HG02970 (cell line): ENCODE data around the gene PHF2.

Source experiments
- ATAC-seq: cut with Tn5 transposase; IDR thresholded peaks from one replicate; pipeline ENCODE4 v1.9.1; 2021; ENCODE audit warnings: mild to moderate bottlenecking, moderate library complexity, moderate number of reproducible peaks; ENCODE audit not compliant: unreplicated experiment, low FRiP score

Gene PHF2

DNA sequence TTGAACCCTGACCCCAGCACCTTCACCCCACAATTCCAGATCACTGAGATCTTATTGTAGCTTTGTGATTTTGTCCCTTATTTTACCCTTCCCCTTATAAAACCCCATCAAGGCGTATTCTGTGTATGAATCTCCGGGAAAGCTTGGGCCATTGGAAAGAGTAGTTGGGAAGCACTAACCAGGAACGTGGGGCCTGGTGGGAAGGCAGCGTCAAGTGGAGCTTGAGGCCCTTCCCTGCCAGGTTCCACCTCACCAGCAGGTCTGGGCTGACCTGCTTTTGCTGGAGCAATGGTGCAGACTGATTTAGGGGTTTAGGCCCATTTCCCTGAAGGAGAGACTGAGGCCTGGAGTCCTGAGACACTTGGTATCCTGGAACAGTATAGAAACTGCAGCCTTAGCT lies 9.3 kb downstream of the PHF2 start:
- ATAC-seq, result no peak

DNA sequence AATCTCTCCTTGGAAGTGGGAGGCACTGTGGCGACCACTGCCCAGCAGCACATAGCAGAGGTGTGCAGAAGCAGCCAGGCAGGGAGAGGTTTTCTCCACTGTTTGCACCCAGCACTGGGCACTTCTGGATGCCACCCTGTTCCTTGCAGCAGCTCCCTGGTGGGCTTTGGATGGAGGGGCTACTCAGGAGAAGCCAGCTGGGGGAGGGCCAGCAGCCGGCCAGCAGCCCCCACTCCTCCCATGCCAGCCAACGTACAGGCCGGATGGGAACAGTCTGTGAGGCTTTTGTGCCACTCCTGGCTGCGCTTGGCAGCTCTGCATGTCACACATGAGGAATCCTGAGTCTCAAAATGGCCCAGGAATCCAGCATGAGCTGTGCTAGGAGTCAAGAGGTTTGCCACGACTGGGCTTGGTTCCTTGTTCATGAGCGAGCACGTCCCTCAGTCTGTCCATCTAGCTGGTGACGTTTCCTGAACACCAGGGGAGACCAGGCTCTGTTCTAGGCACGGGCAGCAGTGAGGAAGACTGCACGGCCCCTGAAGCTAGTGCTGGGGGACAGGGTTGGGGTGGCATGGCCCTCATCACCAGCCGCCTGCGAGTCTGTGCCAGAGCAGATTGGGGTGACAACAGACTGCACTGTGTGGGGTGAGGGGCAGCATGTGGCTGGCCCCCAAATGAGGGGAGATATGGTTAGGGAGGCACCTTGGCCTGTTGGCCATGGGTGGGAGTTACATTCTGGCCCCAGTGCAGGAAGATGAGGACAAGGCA lies 10.1 kb downstream of the PHF2 start:
- no peak for ATAC-seq

DNA sequence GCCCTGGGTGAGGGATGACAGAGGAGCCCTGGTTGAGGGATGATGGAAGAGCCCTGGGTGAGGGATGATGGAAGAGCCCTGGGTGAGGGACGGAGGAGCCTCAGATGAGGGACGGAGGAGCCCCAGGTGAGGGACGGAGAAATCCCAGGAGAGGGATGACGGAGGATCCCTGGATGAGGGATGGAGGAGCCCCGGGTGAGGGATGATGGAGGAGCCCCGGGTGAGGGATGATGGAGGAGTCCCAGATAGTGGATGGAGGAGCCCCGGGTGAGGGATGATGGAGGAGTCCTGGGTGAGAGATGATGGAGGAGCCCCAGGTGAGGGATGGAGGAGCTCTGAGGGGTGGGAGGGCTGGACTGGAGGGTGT lies 10.9 kb downstream of the PHF2 start:
- ATAC-seq, result no peak

DNA sequence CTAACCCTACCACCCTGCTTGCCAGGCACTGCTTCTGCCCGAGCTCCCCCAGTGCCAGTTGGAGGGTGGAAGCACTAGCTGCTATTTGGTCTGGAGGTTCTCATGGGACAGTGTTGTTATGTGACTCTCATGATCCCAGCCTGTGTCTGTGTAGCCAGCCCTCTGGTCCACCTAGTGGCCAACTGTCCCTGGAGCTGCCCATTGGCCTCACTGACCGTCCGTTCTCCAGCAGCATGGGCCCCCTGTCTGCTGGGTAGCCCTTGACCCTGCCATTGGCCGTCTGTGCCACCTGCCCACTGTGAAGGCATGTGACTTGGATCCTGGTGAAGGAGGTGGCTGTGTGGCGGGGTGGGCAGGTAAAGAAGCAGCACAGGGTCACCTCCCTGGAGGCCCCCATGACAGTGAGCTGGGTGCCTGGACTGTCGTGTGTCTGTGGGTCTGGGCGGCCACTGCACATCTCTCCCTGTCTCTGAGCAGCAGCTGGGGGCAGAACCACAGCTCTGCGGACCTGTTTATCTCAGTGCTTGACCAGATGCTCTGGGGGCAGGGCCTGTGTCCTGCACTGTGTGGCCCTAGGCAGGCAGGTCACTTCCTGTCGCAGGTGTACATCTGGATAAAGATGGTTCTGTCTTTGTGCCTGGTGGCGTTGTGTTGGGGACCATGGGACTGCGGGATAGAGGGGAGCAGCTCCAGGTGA lies 11.4 kb downstream of the PHF2 start:
- no peak for ATAC-seq

DNA sequence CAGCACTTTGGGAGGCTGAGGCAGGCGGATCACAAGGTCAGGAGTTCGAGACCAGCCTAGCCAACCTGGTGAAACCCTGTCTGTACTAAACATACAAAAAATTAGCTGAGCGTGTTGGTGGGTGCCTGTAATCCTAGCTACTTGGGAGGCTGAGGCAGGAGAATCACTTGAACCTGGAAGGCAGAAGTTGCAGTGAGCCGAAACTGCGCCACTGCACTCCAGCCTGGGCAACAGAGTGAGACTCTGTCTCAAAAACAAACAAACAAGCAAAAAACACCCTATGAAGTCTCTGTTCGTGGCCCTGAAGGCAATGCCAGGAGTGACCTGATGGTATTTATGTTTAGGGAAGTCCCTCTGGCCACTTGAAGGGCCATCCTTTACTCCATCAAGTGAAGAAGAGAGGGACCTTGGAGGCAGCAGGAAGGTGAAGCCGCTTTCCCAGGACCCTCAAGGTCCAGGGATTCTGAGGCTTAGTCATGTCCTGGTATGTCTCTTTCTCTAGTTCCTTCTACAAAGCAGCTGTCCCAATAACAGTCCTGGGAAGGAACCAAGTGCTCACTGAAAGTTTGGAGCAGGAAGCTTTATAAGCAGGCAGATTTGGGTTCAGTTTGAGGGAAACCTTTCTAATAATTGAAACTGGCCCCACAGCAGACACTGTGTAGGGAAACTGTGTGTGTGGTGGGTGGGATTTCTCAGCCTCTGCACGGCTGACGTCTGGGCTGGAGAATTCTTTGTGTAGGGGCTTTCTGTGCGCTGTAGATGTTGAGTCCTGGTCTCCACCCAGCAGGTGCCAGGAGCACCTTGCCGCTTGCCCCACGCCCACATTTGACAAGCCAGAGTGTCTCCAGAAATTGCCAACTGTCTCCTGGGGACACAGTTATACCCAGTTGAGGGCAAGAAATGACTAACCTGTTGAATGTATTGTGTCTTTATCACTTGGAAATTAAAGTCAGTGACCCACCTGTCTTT lies 12.5 kb downstream of the PHF2 start:
- no peak for ATAC-seq

DNA sequence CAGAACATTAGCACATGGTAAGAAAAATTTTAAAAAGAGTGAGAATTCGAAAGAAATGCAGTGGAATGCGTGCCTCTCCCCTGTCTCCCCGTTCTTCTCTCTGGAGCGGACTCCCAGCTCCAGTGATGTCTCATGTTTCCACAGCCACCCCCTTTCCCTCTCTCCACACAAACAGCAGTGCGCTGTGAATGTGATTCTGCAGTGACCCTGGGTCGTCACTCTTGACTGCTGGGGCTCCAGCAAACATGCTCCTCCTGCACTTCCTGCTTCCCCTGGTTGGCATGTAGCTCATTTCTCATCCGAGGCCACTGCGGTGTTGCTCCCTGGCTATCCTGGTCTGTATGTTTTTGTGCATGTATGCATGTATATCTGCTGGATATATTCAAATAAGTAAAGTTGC lies 13.3 kb downstream of the PHF2 start:
- no peak for ATAC-seq

DNA sequence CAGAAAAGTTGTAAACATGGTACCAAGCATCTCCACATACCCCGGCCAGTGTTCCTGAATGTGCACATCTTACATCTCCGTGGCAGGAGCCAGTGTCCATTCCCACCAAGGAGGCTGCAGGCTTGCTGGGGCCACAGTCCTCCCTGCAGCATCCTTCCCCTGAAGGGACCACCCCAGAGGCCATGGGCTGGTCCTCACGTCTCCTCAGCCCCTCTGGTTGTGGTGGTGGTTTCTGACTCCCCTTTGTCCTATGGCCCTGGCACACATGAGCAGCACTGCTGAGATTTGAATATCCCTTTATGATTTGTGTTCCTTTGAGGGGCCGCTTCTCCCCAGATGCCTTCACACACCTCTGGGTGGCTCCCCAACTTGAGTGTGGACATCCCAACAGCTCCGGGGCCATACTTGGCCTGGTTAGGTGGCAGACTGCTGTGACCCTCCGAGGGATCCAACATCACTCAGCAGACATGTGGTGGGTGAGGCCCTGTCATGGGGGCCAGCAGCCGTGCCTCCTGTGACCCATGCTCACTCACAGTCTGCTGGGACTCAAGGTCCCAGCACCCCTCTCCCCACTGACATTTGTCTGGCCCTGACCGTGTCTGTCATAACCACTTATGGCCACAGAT lies 14.3 kb downstream of the PHF2 start:
- no peak for ATAC-seq

DNA sequence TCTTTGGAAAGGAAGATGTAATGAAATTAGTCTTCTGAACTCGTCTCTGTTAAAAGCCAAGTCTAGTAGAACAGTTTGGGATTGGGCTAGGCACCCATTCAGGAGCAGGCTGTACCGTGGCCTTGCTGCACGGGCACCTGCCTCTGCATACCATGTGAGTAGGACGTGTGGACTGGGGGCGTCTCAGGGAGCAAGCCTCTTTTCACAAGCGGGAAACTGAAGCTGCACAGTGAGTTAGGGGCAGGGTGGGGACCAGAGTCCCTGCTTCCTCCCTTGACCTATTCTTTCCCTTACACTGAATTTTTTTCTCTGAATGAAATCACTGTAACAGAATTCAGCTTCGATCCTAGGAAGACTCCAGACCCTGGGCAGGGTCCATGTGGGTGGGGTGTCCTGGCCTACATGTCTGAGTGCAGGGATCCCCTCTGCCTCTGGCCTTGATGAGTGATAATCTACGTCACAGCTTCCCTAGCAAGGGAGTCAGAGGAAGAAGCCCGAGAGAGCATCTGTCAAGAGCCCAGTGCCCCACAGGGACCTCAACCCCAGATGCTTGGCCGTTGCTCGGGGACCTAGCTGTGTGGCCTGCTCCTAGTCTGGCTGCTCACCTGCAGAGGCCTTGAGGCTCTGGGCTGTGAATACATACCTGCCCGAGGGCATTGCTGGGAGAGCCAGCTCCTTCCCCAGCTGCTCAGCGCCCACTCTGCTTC lies 15.1 kb downstream of the PHF2 start:
- no peak for ATAC-seq

DNA sequence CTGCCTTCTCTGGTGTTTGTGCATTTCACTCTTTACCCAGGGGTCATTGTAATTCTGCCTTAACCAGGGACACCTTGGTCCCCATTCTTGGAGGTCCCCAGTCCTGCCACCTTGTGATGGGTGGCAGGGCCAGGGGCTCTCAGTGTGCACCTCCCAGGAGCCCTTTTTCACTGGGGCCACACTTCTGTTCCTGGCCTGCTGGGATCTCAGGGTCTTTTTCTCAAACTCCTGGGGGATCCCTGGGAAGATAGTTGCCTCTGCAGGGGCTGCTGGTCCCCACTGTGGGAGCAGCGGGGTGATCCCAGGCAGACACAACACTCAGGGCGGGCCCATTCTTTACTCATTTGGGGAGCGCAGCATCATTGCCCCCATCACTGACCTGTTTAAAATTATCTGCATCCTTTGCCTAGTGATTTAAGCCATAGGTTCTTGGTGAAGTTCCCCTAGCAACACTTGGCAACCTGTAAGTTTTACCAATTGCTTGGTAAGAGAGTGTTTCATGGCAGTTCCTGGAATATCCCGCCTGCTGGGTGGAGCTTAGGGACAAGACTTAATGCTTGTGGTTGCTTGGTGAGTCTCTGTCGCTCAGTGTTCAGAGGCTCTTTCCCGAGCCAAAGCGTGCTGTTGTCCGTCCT lies 15.7 kb downstream of the PHF2 start:
- no peak for ATAC-seq

DNA sequence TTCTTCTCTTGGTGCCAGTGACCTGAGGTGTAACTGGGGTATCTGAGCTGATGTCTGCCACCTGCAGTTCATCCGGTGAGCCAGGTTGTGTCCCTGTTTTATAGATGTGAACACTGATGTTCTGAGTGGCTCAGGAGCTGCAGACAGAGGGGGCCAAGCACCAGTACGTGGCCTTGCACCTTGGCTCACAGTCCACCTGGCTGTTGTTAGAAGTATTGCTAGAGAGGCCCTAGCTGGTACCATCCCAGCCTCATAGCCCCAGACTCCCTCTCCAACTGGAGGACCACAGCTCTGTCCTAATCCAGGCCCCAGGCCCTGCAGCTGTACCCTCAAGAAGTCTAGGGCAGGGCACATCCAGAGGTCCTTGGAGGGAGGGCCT lies 16.2 kb downstream of the PHF2 start:
- no peak for ATAC-seq

DNA sequence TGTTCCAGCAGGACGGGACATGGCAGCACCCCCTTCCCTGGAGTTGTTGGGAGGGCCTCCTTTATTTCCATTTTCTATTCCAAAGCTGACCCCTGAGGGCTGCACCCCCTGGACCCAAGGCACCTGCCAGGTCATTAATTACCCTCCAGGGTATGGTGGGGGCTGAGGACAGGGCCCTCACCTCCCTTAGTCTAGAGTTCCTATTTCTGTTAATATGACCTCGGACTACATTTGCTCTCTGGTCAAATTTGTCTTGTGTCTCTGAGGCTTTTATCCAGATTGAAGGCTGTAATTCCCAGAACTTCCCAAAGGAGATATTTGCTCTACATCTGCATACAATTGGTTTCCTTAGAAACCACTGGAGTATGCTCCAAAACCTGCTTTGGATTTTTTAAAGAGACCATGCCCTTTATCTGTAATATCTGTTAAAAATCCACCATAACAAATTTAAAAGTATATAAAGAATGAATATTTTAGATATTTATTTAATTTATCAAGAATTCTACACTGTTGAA lies 16.8 kb downstream of the PHF2 start:
- ATAC-seq, result no peak

DNA sequence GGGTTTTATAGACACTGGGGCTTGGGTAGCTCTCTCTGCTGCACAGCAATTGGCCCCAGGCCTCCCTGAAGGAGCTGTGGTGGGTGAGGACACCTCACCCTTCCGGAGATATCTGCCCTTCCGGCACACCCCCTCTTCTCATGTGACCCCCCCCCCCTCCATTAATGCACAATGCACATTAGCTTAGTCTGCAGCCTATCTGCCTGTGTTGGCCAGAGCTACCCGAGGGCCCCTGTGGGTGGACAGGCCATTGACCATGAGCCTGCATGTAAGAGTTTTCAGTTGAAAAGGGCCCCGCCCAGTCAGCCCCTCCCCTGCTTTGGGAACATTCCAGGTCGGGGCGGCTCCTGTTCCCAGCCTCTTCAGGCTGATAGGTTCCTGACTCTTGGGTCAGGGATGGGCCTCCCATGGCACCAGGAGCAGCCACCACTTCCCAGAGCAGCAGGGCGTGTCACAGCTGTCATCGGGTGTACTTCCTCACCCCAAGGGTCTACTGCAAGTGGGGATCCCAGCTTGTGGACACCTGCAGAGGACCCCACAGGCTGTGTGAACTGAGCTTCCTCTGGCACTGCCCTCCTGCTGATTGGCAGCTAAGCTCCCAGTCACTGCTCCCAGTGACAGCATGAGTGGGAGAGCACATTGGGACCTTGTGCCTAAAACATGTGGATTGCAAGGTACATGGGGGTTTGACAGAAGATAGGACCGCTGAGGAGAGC lies 17.8 kb downstream of the PHF2 start:
- ATAC-seq, result no peak

DNA sequence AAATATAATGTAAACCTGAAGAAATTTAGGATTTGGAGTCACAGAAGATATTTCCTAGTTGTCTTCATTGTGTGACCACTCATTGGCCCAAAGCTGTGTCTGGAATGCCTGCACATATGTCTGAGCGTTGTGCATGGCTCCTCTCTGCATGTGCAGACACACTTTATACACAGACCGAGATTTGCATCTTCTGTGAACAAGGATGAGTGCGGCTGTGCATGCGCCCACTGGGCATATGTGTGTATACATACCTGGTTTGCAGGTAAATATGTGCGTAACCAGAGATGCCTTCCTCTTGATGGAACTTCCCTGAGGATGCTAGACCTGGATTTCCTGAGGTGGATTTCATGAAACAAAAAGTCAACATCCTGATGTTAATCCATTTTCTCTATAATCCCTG lies 19.1 kb downstream of the PHF2 start:
- ATAC-seq, result no peak

DNA sequence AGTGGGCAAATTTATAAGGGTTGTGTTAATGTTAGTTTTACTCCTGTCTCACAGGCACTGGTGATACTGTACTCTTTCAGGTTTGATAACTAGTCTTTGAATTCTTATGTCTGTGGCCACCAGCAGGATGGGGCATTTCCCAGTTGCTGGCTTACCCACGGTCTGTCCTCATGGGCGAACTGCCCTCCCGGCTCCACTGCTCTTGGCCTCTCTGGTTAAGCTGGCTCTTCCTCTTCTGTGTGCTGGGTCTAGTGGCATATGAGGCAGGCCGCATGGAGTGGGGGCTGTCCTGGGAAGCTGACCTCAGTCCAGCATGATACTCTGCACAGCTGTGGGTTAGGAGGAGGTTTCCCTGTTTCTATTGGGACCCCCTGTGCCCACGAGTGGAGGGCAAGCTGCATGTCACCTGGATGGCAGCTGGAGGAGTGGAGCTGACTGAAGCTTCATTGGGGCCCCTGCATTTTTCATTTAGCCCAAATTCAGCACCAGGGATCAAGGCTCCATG lies 19.5 kb downstream of the PHF2 start:
- no peak for ATAC-seq

DNA sequence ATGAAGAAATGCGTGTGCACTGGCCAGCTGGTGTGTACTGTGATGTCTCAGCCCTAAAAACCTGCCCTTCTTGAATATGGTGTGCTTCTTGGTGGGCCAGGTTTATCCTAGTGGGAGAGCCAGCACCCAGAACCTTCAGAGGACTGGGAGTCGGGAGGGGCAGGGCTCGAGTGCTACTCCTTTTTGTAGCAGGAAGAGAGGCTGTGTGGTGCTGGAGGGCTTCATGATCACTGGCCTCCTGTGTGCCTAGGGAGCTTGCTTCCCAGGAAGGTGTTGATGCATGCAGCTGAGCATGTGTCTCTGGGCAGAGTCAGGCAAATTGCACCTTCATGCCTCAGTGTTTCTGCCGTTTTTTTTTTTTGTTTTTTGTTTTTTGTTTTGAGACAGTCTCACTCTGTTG lies 20.0 kb downstream of the PHF2 start:
- ATAC-seq, result no peak

DNA sequence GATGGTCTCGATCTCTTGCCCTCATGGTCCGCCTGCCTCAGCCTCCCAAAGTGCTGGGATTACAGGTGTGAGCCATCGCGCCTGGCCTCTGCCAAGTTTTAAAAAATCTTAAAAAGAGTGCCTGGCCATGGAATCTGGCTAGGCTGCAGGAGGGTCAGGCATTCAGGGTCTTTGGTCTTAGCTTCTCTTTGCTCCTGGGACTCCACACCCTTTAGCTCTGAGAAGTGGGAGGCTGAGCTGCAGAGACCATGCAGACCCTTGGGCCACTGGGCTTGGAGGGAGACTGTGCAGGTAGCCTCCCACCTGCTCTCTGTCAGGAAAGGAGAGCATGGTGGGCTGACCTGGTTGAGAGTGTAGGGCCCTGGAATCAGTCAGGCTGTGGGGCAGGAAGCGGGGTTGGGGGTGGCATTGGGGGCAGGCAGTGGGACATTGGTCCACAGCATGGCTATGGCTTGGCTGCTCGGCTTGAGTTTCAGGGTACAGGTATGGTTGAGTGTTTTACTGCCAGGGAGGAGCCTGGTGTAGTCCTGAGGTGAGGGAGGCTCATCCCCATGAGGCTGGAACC lies 20.8 kb downstream of the PHF2 start:
- no peak for ATAC-seq

DNA sequence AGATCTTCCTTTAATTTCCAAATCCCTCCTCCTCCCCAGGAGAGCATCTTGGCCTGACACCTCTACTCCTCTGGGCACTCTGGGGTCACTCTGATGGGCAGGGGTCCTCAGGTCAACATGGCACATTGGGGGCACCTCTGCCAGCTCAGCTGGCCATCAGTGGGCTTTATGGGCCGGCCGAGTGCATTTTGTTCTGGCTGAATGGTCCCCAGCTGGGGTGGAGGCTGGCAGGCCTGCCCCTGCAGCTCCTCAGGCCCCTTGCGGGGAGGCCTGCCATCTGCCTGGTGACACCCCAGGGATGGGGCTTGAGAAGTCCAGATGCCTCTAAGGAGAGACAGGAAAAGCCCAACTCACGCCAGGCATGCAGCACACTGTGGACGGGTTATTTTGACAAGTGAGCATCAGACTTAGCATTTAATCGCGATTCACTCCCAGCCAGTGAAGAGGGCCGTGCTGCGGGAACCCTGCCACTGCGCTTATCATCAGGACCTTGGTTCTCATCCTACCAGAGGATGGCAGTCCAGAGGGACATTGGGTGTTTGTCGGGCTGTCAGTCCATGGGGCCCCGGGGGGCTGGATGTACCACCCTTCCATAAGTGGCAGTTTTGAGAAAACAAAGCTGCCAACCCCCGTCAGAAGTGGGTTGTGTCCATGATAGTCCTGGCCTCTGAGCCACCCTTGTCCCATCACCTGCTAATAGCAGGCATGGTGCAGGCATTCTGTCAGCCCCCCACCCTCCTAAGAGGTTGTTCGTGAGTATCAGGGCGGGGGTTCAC lies 21.7 kb downstream of the PHF2 start:
- no peak for ATAC-seq
